AG04450 (cell line): ENCODE data around the gene SLC13A4. TPM values are rescaled to one million over a fixed set of nuclear protein-coding genes. Genes with fewer than 3 reads are reported as not detected.
A peak's percentile ranks its signal among the peaks of the same experiment; 100 is the strongest.
"Not testable (repeated sequence)": the region's sequence is repeated elsewhere in the genome, so short reads cannot be mapped to it uniquely, and the experiment has no call there.

Experiments
- CTCF ChIA-PET: fragments of 300-600, 350-600 bp; formaldehyde crosslinking; extraction: SDS; loops from one replicate; lab custom pipeline; 2022; ENCODE audit warnings: antibody characterized with exemption, inconsistent platforms; lab: Charles Lee
- POLR2A ChIA-PET: fragments of 350-600 bp; formaldehyde crosslinking; extraction: SDS; loops from one replicate; lab custom pipeline; 2021; ENCODE audit warnings: antibody characterized with exemption, inconsistent platforms; lab: Yijun Ruan, JAX
- DNase-seq: peaks from one replicate; pipeline ENCODE4 v3.0.0-alpha.2; 2011; ENCODE audit warnings: low read depth, low spot score
- H3K27ac ChIP-seq: one replicate; pipeline ENCODE4 v1.5.1; 2012; ENCODE audit warnings: low read depth, low read length, control low read depth
- H3K27me3 ChIP-seq: one replicate; pipeline ENCODE4 v1.6.0; 2012; ENCODE audit warnings: low read length; ENCODE audit not compliant: control insufficient read depth, insufficient read depth
- H3K4me3 ChIP-seq: 2 replicates; pipeline ENCODE4 v1.5.1; 2011; ENCODE audit warnings: mild to moderate bottlenecking, low read depth, low read length, control low read depth
- H3K9me3 ChIP-seq: 2 replicates; pipeline ENCODE4 v1.5.1; 2012; ENCODE audit warnings: low read length; ENCODE audit not compliant: control insufficient read depth, insufficient read depth
- CTCF ChIP-seq: IDR thresholded peaks from 2 replicates; pipeline ENCODE4 v1.5.1; 2011; ENCODE audit warnings: low read depth, low read length, control low read depth, inconsistent platforms
- polyA minus RNA-seq: library from RNA; depleted of rRNA, polyadenylated mRNA; stranded (reverse); fragments of >200 nt; gene quantifications from 2 replicates; pipeline ENCODE4 v1.2.3, GENCODE V29; 2011; rRNA and poly(A)+ RNA removed
- polyA plus RNA-seq: library from polyadenylated mRNA; depleted of rRNA; stranded (reverse); fragments of >200 nt; gene quantifications from 2 replicates; pipeline ENCODE4 v1.2.3, GENCODE V29; 2011; rRNA removed

SLC13A4 gene
- polyA plus RNA-seq (0.09 and 0.32 TPM in 2 replicates), polyA minus RNA-seq (0.05 and 0.65 TPM in 2 replicates)

GRCh38 chr7:135728136-135728669, at the start of gene SLC13A4:
Gene SLC13A4, minus strand, starts transcription at chr7:135728186. Its CDS starts 690 bp downstream, at chr7:135727496.
- Histone ChIP-seq H3K9me3 (no peaks in the 10 kb centered on the region), H3K27me3 (no peaks in the 10 kb centered on the region), H3K4me3 (no peak within 1 kb of the TSS), H3K27ac (no peak within 1 kb of the TSS)
- POLR2A ChIA-PET: no interaction called here
- no peak for DNase-seq
- no peak for TF ChIP-seq CTCF
- CTCF ChIA-PET: interaction anchor here (1.2 to 1.9 kb wide), 2 partner anchors 18 to 83 kb away, joined by 4 to 5 read pairs; no protein-coding TSS in a partner anchor

- H3K4me3 ChIP-seq, H3K27ac ChIP-seq, H3K9me3 ChIP-seq, POLR2A ChIA-PET, DNase-seq, CTCF ChIA-PET, H3K27me3 ChIP-seq: not testable (repeated sequence)
Measured at GRCh38 chr7:135775915-135776314, 47.9 kb upstream of the SLC13A4 start.

GRCh38 chr7:135775230-135775629, 47.2 kb upstream of the SLC13A4 start:
- no peak for DNase-seq
- ChIA-PET POLR2A (no interaction called here), CTCF (interaction anchor here (0.5 kb wide), 1 partner anchor 1259 kb away, joined by 3 read pairs; no protein-coding TSS in a partner anchor)
- Histone ChIP-seq H3K27me3 (no peaks in the 10 kb centered on the region), H3K4me3 (no peak overlapping the region), H3K9me3 (no peaks in the 10 kb centered on the region), H3K27ac (no peak overlapping the region)
- no peak for TF ChIP-seq CTCF

- ChIA-PET CTCF (interaction anchor here (1.5 kb wide), 1 partner anchor 27 kb away, joined by 6 read pairs; no protein-coding TSS in a partner anchor), POLR2A (interaction anchor here (0.6 kb wide), 1 partner anchor 1149 kb away, joined by 3 read pairs; no protein-coding TSS in a partner anchor)
- Histone ChIP-seq H3K27me3 (no peaks in the 10 kb centered on the region), H3K9me3 (no peaks in the 10 kb centered on the region), H3K4me3 (no peak overlapping the region), H3K27ac (no peak overlapping the region)
- TF ChIP-seq CTCF: no peak
- peak; percentile 29 for DNase-seq
Measured at GRCh38 chr7:135774284-135774683, 46.3 kb upstream of the SLC13A4 start.

- Histone ChIP-seq H3K9me3 (no peaks in the 10 kb centered on the region), H3K27me3 (no peaks in the 10 kb centered on the region), H3K27ac (no peak overlapping the region), H3K4me3 (no peak overlapping the region)
- TF ChIP-seq CTCF: no peak
- ChIA-PET CTCF (interaction anchor here (1.4 to 1.5 kb wide), 2 partner anchors 27 to 62 kb away, joined by 6 read pairs; no protein-coding TSS in a partner anchor), POLR2A (interaction anchor here (0.6 kb wide), 1 partner anchor 1149 kb away, joined by 3 read pairs; no protein-coding TSS in a partner anchor)
- DNase-seq: no peak
Measured at GRCh38 chr7:135773464-135773863, 45.5 kb upstream of the SLC13A4 start.
